GM12892 (cell line): ENCODE data around the gene ST3GAL3.

Experiments used
- POLR2A ChIP-seq: IDR thresholded peaks from 2 replicates; pipeline ENCODE4 v1.6.1; 2011; ENCODE audit warnings: low read depth, low read length, control low read depth
- POLR2AphosphoS5 ChIP-seq: IDR thresholded peaks from 2 replicates; pipeline ENCODE4 v1.6.1; 2011; ENCODE audit warnings: low read depth, low read length, control low read depth
- TAF1 ChIP-seq: IDR thresholded peaks from 2 replicates; pipeline ENCODE4 v1.6.1; 2011; ENCODE audit warnings: low read depth, mild to moderate bottlenecking, control low read depth, low read length, borderline replicate concordance

GRCh38 chr1:43913666-43914360, 206.5 kb downstream of the ST3GAL3 start:
- TF ChIP-seq POLR2A (no peak), POLR2AphosphoS5 (no peak), TAF1 (no peak)
